A673 (cell line): ENCODE results near the gene WWC1. TPM values are rescaled to one million over a fixed set of nuclear protein-coding genes. Genes with fewer than 3 reads are reported as not detected.

Experiments used
- BruUV-seq: library from RNA; stranded (reverse); fragments of 400-500 nt; replicated peaks from 2 replicates; lab custom pipeline; 2021; lab: Mats Ljungman, UMichigan
- CTCF ChIA-PET: fragments of 300-600 bp; sonication (Branson Sonifier 250); formaldehyde crosslinking; loops from one replicate; lab custom pipeline; 2022; ENCODE audit warnings: antibody characterized with exemption; lab: Charles Lee
- POLR2A ChIA-PET: fragments of 300-600 bp; sonication (Branson Sonifier 250); formaldehyde crosslinking; loops from one replicate; lab custom pipeline; 2022; ENCODE audit warnings: antibody characterized with exemption; ENCODE audit not compliant: low non-redundant PET; lab: Charles Lee
- DNase-seq: peaks from one replicate; pipeline ENCODE4 v3.0.0-alpha.2; 2015; ENCODE audit warnings: low spot score
- H3K27ac ChIP-seq: fragments of 200-600 bp; sonication (generic); 2 replicates; pipeline ENCODE4 v1.5.1; 2016; ENCODE audit warnings: mixed run types, low read depth, mild to moderate bottlenecking, mixed read lengths, antibody characterized with exemption, low read length; ENCODE audit not compliant: poor library complexity, severe bottlenecking
- H3K27me3 ChIP-seq: fragments of 200-600 bp; sonication (generic); replicated peaks from 2 replicates; pipeline ENCODE4 v1.6.1; 2017; ENCODE audit warnings: mixed run types, low read depth, mild to moderate bottlenecking, mixed read lengths, antibody characterized with exemption, low read length; ENCODE audit not compliant: insufficient read depth, poor library complexity
- H3K36me3 ChIP-seq: fragments of 200-600 bp; sonication (generic); 2 replicates; pipeline ENCODE4 v1.6.1; 2016; ENCODE audit warnings: mixed run types, mild to moderate bottlenecking, mixed read lengths, antibody characterized with exemption, low read length; ENCODE audit not compliant: insufficient read depth, poor library complexity, severe bottlenecking
- H3K4me1 ChIP-seq: fragments of 200-600 bp; sonication (generic); 2 replicates; pipeline ENCODE4 v1.6.1; 2017; ENCODE audit warnings: mixed run types, mild to moderate bottlenecking, mixed read lengths, antibody characterized with exemption, low read length; ENCODE audit not compliant: insufficient read depth, poor library complexity, severe bottlenecking
- H3K4me3 ChIP-seq: fragments of 200-600 bp; sonication (generic); 2 replicates; pipeline ENCODE4 v1.5.1; 2016; ENCODE audit warnings: low read depth, mixed run types, mild to moderate bottlenecking, mixed read lengths, low read length; ENCODE audit not compliant: poor library complexity, severe bottlenecking
- H3K9me3 ChIP-seq: fragments of 200-600 bp; sonication (generic); 2 replicates; pipeline ENCODE4 v1.6.1; 2016; ENCODE audit warnings: mixed run types, low read depth, mild to moderate bottlenecking, mixed read lengths, antibody characterized with exemption, low read length; ENCODE audit not compliant: poor library complexity, severe bottlenecking
- EZH2 ChIP-seq: fragments of 200-600 bp; sonication (generic); IDR thresholded peaks from 2 replicates; pipeline ENCODE4 v1.6.1; 2017; ENCODE audit warnings: borderline replicate concordance, low read depth, mild to moderate bottlenecking, mixed read lengths, antibody characterized with exemption, low read length; ENCODE audit not compliant: poor library complexity, severe bottlenecking
- intact Hi-C: fragments of 100-400 bp; cut with micrococcal nuclease; formaldehyde crosslinking; loops from one replicate; pipeline ENCODE4 v1.10.0; 2022; ENCODE audit not compliant: unreplicated experiment
- total RNA-seq: library from RNA; stranded (reverse); gene quantifications from 2 replicates; pipeline ENCODE4 v1.2.3, GENCODE V29; 2021
- TF ChIP-seq, protein P1 (sequence below): fragments of 300-800, 200-600 bp; sonication (generic); conservative IDR thresholded peaks from 2 replicates; pipeline ENCODE4 v1.5.1; 2017; ENCODE audit warnings: low read depth, mild to moderate bottlenecking, antibody characterized with exemption, low read length, moderate library complexity, mixed read lengths

The WWC1 gene
- total RNA-seq, 1 experiment from 2014 or later: 8.8 TPM

- no peak for DNase-seq
- H3K9me3 ChIP-seq: no peaks in the 10 kb centered on the region
- intact Hi-C loops: no loop called here
- no peak overlapping the region for H3K27ac ChIP-seq
- no peaks in the 10 kb centered on the region for H3K4me1 ChIP-seq
- no peaks in the 10 kb centered on the region for H3K36me3 ChIP-seq
- BruUV-seq: no TSS peak
- ChIA-PET POLR2A (no interaction called here), CTCF (no interaction called here)
- no peak overlapping the region for H3K4me3 ChIP-seq
- TF ChIP-seq, protein P1, sequence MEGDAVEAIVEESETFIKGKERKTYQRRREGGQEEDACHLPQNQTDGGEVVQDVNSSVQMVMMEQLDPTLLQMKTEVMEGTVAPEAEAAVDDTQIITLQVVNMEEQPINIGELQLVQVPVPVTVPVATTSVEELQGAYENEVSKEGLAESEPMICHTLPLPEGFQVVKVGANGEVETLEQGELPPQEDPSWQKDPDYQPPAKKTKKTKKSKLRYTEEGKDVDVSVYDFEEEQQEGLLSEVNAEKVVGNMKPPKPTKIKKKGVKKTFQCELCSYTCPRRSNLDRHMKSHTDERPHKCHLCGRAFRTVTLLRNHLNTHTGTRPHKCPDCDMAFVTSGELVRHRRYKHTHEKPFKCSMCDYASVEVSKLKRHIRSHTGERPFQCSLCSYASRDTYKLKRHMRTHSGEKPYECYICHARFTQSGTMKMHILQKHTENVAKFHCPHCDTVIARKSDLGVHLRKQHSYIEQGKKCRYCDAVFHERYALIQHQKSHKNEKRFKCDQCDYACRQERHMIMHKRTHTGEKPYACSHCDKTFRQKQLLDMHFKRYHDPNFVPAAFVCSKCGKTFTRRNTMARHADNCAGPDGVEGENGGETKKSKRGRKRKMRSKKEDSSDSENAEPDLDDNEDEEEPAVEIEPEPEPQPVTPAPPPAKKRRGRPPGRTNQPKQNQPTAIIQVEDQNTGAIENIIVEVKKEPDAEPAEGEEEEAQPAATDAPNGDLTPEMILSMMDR: no peak
- TF ChIP-seq EZH2: no peak
- no peaks in the 10 kb centered on the region for H3K27me3 ChIP-seq
These were observed 2.8 kb upstream of the WWC1 start for GRCh38 chr5:168288349-168289245.

- intact Hi-C loops: no loop called here
- H3K36me3 ChIP-seq: no peaks in the 10 kb centered on the region
- ChIA-PET CTCF (no interaction called here), POLR2A (no interaction called here)
- H3K27me3 ChIP-seq: no peaks in the 10 kb centered on the region
- H3K4me1 ChIP-seq: no peaks in the 10 kb centered on the region
- BruUV-seq: no TSS peak
- no peak for TF ChIP-seq EZH2
- peak overlapping the region; percentile 60 for H3K4me3 ChIP-seq
- DNase-seq: no peak
- H3K9me3 ChIP-seq: no peaks in the 10 kb centered on the region
- H3K27ac ChIP-seq: no peak overlapping the region
These were observed 523 bp upstream of the WWC1 start for GRCh38 chr5:168290902-168291341.

- no TSS peak for BruUV-seq
- Histone ChIP-seq H3K4me1 (no peaks in the 10 kb centered on the region), H3K4me3 (peak overlapping the region; percentile 60), H3K27ac (no peak overlapping the region), H3K9me3 (no peaks in the 10 kb centered on the region), H3K27me3 (no peaks in the 10 kb centered on the region), H3K36me3 (no peaks in the 10 kb centered on the region)
- intact Hi-C loops: no loop called here
- CTCF ChIA-PET: interaction anchor here (0.6 kb wide), 1 partner anchor 180 kb away, joined by 3 read pairs; no protein-coding TSS in a partner anchor
- POLR2A ChIA-PET: no interaction called here
- TF ChIP-seq, protein P1: no peak
- no peak for TF ChIP-seq EZH2
- DNase-seq: no peak
These were observed 730 bp downstream of the WWC1 start for GRCh38 chr5:168291964-168292785.
